Astrocyte (in vitro differentiated cells and primary cell): ENCODE measurements around the gene CNOT1. TPM values are rescaled to one million over a fixed set of nuclear protein-coding genes. Genes with fewer than 3 reads are reported as not detected.

ENCODE experiments used
- DNase-seq: peaks from one replicate; pipeline ENCODE4 v3.0.0-alpha.2; 2010; ENCODE audit warnings: low read depth
- FAIRE-seq: peaks from 2 replicates; lab custom pipeline; 2011; peaks lifted over from hg19 to GRCh38; lab: Jason Lieb, UNC
- H2AFZ ChIP-seq: 2 replicates; pipeline ENCODE4 v1.6.0; 2012; ENCODE audit warnings: low read depth, low read length, inconsistent platforms
- H3K27ac ChIP-seq: 2 replicates; pipeline ENCODE4 v1.5.1; 2011; ENCODE audit warnings: low read depth, low read length, inconsistent platforms
- H3K27me3 ChIP-seq: 2 replicates; pipeline ENCODE4 v1.6.0; 2011; ENCODE audit warnings: low read length, inconsistent platforms; ENCODE audit not compliant: insufficient read depth
- H3K36me3 ChIP-seq: 2 replicates; pipeline ENCODE4 v1.5.1; 2011; ENCODE audit warnings: low read length, inconsistent platforms; ENCODE audit not compliant: insufficient read depth
- H3K4me1 ChIP-seq: 2 replicates; pipeline ENCODE4 v1.5.1; 2011; ENCODE audit warnings: low read length, inconsistent platforms; ENCODE audit not compliant: insufficient read depth
- H3K4me2 ChIP-seq: 2 replicates; pipeline ENCODE4 v1.6.0; 2012; ENCODE audit warnings: low read length, inconsistent platforms
- H3K4me3 ChIP-seq: 2 replicates; pipeline ENCODE4 v1.5.1; 2011; ENCODE audit warnings: low read depth, mild to moderate bottlenecking, low read length, inconsistent platforms; ENCODE audit not compliant: insufficient read depth
- H3K79me2 ChIP-seq: 2 replicates; pipeline ENCODE4 v1.6.0; 2012; ENCODE audit warnings: mild to moderate bottlenecking, low read length, inconsistent platforms; ENCODE audit not compliant: insufficient read depth
- H3K9ac ChIP-seq: 2 replicates; pipeline ENCODE4 v1.6.0; 2012; ENCODE audit warnings: mild to moderate bottlenecking, low read length, inconsistent platforms
- H3K9me3 ChIP-seq: 2 replicates; pipeline ENCODE4 v1.5.1; 2012; ENCODE audit warnings: low read depth, mild to moderate bottlenecking, low read length, inconsistent platforms; ENCODE audit not compliant: insufficient read depth
- H4K20me1 ChIP-seq: 2 replicates; pipeline ENCODE4 v1.6.0; 2012; ENCODE audit warnings: low read length, inconsistent platforms; ENCODE audit not compliant: insufficient read depth
- H3K27ac Mint-ChIP-seq: one replicate; pipeline ENCODE4 v1.8.0; 2021; ENCODE audit warnings: mild to moderate bottlenecking, mixed read lengths; ENCODE audit not compliant: unreplicated experiment
- H3K27me3 Mint-ChIP-seq: one replicate; pipeline ENCODE4 v1.8.0; 2021; ENCODE audit warnings: low read depth, mixed read lengths; ENCODE audit not compliant: unreplicated experiment
- H3K36me3 Mint-ChIP-seq: one replicate; pipeline ENCODE4 v1.8.0; 2021; ENCODE audit warnings: low read depth, mixed read lengths; ENCODE audit not compliant: unreplicated experiment
- H3K4me1 Mint-ChIP-seq: one replicate; pipeline ENCODE4 v1.8.0; 2021; ENCODE audit warnings: low read depth, mixed read lengths; ENCODE audit not compliant: unreplicated experiment
- H3K4me3 Mint-ChIP-seq: one replicate; pipeline ENCODE4 v1.8.0; 2021; ENCODE audit warnings: mild to moderate bottlenecking, moderate library complexity, mixed read lengths; ENCODE audit not compliant: unreplicated experiment
- H3K9me3 Mint-ChIP-seq: one replicate; pipeline ENCODE4 v1.8.0; 2021; ENCODE audit warnings: mild to moderate bottlenecking, mixed read lengths; ENCODE audit not compliant: unreplicated experiment
- EZH2 ChIP-seq: IDR thresholded peaks from 2 replicates; pipeline ENCODE4 v1.6.1; 2012; ENCODE audit warnings: mild to moderate bottlenecking, low read length, inconsistent platforms; ENCODE audit not compliant: insufficient read depth
- total RNA-seq: library from RNA; stranded (reverse); gene quantifications from 2 replicates; pipeline ENCODE4 v1.2.1, GENCODE V29; 2021
- TF ChIP-seq, protein P1 (sequence below): IDR thresholded peaks from 2 replicates; pipeline ENCODE4 v1.5.1; 2011; ENCODE audit warnings: low read depth, mild to moderate bottlenecking, inconsistent platforms, low read length, moderate library complexity; ENCODE audit not compliant: insufficient read depth

The CNOT1 gene
- total RNA-seq, 1 donor from 2014 or later, result 212 TPM

DNA sequence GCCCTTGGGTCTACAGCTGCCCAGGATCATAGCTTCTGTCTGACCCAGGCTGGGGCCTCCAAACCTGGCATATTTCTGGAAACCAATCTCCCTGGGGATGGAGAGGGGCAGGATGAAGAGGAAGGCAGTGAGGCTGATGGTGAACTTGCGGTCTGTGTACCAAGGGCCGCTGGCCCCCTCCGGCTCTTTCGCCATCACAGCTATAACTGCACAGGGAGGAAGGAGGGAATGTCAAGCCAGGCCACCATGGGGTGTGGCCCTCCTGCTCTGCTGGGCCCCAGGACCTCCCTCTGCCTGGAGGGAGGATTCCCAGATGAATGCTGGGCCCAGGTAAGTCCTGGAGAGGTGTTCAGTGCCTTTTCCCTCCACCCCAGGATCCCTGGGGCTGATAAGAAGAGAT, 48.6 kb upstream of the CNOT1 start:
- peaks cover 2% of the 10 kb centered on the region for H3K4me1 ChIP-seq
- H3K36me3 ChIP-seq, result no peaks in the 10 kb centered on the region
- H3K4me3 ChIP-seq, result no peak overlapping the region
- no peak overlapping the region for H3K4me3 Mint-ChIP-seq
- H3K36me3 Mint-ChIP-seq, result peaks cover 29% of the 10 kb centered on the region
- H2AFZ ChIP-seq, result no peak overlapping the region
- no peak overlapping the region for H3K4me2 ChIP-seq
- H3K4me1 Mint-ChIP-seq, result peaks cover 1% of the 10 kb centered on the region
- H3K27me3 Mint-ChIP-seq, result no peaks in the 10 kb centered on the region
- H3K27ac Mint-ChIP-seq, result no peak overlapping the region
- H3K9me3 ChIP-seq, result no peaks in the 10 kb centered on the region
- peaks cover 23% of the 10 kb centered on the region for H4K20me1 ChIP-seq
- peaks cover 8% of the 10 kb centered on the region for H3K79me2 ChIP-seq
- FAIRE-seq (no peak), DNase-seq (no peak)
- H3K9ac ChIP-seq, result no peak overlapping the region
- H3K27ac ChIP-seq, result no peak overlapping the region
- no peaks in the 10 kb centered on the region for H3K9me3 Mint-ChIP-seq
- H3K27me3 ChIP-seq, result no peaks in the 10 kb centered on the region
- no peak for TF ChIP-seq EZH2
- TF ChIP-seq, protein P1, sequence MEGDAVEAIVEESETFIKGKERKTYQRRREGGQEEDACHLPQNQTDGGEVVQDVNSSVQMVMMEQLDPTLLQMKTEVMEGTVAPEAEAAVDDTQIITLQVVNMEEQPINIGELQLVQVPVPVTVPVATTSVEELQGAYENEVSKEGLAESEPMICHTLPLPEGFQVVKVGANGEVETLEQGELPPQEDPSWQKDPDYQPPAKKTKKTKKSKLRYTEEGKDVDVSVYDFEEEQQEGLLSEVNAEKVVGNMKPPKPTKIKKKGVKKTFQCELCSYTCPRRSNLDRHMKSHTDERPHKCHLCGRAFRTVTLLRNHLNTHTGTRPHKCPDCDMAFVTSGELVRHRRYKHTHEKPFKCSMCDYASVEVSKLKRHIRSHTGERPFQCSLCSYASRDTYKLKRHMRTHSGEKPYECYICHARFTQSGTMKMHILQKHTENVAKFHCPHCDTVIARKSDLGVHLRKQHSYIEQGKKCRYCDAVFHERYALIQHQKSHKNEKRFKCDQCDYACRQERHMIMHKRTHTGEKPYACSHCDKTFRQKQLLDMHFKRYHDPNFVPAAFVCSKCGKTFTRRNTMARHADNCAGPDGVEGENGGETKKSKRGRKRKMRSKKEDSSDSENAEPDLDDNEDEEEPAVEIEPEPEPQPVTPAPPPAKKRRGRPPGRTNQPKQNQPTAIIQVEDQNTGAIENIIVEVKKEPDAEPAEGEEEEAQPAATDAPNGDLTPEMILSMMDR, result no peak

- Histone ChIP-seq H2AFZ (no peak overlapping the region), H3K4me2 (no peak overlapping the region), H3K27me3 (no peaks in the 10 kb centered on the region), H3K4me1 (no peaks in the 10 kb centered on the region), H3K36me3 (peaks cover 4% of the 10 kb centered on the region), H3K9ac (no peak overlapping the region), H3K27ac (no peak overlapping the region), H3K9me3 (no peaks in the 10 kb centered on the region), H3K4me3 (no peak overlapping the region), H4K20me1 (peaks cover 3% of the 10 kb centered on the region), H3K79me2 (no peaks in the 10 kb centered on the region)
- Mint-ChIP-seq H3K27me3 (no peaks in the 10 kb centered on the region), H3K9me3 (no peaks in the 10 kb centered on the region), H3K27ac (no peak overlapping the region), H3K4me1 (no peaks in the 10 kb centered on the region), H3K4me3 (no peak overlapping the region), H3K36me3 (peaks cover 16% of the 10 kb centered on the region)
- no peak for FAIRE-seq
- TF ChIP-seq EZH2, result no peak
- TF ChIP-seq, protein P1, result no peak
- no peak for DNase-seq
Observed at GRCh38 chr16:58670946-58671583, 41.4 kb upstream of the CNOT1 start.

DNA sequence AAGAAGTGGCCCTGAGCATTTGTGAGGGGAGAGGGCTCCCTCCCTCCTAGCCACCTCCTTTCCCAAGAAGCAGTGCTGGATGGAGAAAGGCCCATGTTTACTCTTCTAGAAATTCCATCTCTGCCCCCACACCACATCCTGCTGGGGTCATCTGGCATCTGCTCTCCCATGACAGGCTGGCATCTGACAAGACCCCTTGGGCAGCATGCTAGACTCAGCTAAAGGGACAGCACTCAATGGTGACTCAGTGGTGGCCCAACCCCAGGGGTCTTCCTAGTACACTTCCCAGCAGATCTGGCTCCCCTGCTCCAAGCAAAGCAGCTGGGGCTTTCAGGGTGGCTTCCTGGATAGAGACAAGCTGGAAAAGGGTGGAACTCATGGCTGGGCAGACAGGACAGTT, 40.6 kb upstream of the CNOT1 start:
- FAIRE-seq, result no peak
- Mint-ChIP-seq H3K27ac (no peak overlapping the region), H3K9me3 (no peaks in the 10 kb centered on the region), H3K4me1 (no peaks in the 10 kb centered on the region), H3K4me3 (no peak overlapping the region), H3K27me3 (no peaks in the 10 kb centered on the region), H3K36me3 (peaks cover 15% of the 10 kb centered on the region)
- no peaks in the 10 kb centered on the region for H3K79me2 ChIP-seq
- H2AFZ ChIP-seq, result no peak overlapping the region
- TF ChIP-seq, protein P1, result no peak
- TF ChIP-seq EZH2, result no peak
- peaks cover 3% of the 10 kb centered on the region for H4K20me1 ChIP-seq
- no peak for DNase-seq
- no peak overlapping the region for H3K9ac ChIP-seq
- H3K4me1 ChIP-seq, result no peaks in the 10 kb centered on the region
- no peak overlapping the region for H3K27ac ChIP-seq
- H3K36me3 ChIP-seq, result peaks cover 4% of the 10 kb centered on the region
- no peaks in the 10 kb centered on the region for H3K27me3 ChIP-seq
- no peaks in the 10 kb centered on the region for H3K9me3 ChIP-seq
- no peak overlapping the region for H3K4me3 ChIP-seq
- H3K4me2 ChIP-seq, result no peak overlapping the region
